Keratinocyte (primary cell): ENCODE measurements around the gene NARS2. TPM values are rescaled to one million over a fixed set of nuclear protein-coding genes. Genes with fewer than 3 reads are reported as not detected.

Source experiments
- DNase-seq: peaks from one replicate; pipeline ENCODE4 v3.0.0-alpha.2; 2011; ENCODE audit warnings: low read depth, missing footprints, low spot score
- FAIRE-seq: peaks from 2 replicates; lab custom pipeline; 2011; peaks lifted over from hg19 to GRCh38; lab: Jason Lieb, UNC
- H2AFZ ChIP-seq: 2 replicates; pipeline ENCODE4 v1.6.0; 2012; ENCODE audit warnings: low read length, control low read depth, inconsistent platforms; ENCODE audit not compliant: control insufficient read depth
- H3K27ac ChIP-seq: 2 replicates; pipeline ENCODE4 v1.5.1; 2011; ENCODE audit warnings: low read length; ENCODE audit not compliant: control insufficient read depth, insufficient read depth
- H3K27me3 ChIP-seq: 3 replicates; pipeline ENCODE4 v1.6.0; 2011; ENCODE audit warnings: low read length; ENCODE audit not compliant: control insufficient read depth, insufficient read depth; ENCODE audit errors: extremely low read depth
- H3K36me3 ChIP-seq, 2 experiments: 2 replicates in 1 of 2; 3 replicates in 1 of 2; pipeline ENCODE4 v1.5.1; 2011; ENCODE audit warnings: low read length in 2 of 2, mild to moderate bottlenecking in 1 of 2; ENCODE audit not compliant: control insufficient read depth in 2 of 2, insufficient read depth in 2 of 2; ENCODE audit errors: extremely low read depth in 1 of 2
- H3K4me1 ChIP-seq: 3 replicates; pipeline ENCODE4 v1.5.1; 2011; ENCODE audit warnings: low read length; ENCODE audit not compliant: control insufficient read depth, insufficient read depth; ENCODE audit errors: extremely low read depth
- H3K4me2 ChIP-seq: 3 replicates; pipeline ENCODE4 v1.6.0; 2011; ENCODE audit warnings: low read depth, low read length; ENCODE audit not compliant: control insufficient read depth, insufficient read depth; ENCODE audit errors: extremely low read depth
- H3K4me3 ChIP-seq, 3 experiments: fragments of 200-600 bp in 1 of 3; sonication (generic) in 1 of 3; 2 replicates in 2 of 3; 3 replicates in 1 of 3; pipeline ENCODE4 v1.5.1; 2011 to 2016; ENCODE audit warnings: low read length in 3 of 3, mild to moderate bottlenecking in 3 of 3, control low read depth in 2 of 3, inconsistent platforms in 1 of 3, low read depth in 1 of 3, mixed read lengths in 1 of 3, mixed run types in 1 of 3, moderate library complexity in 1 of 3; ENCODE audit not compliant: control insufficient read depth in 2 of 3, insufficient read depth in 2 of 3; ENCODE audit errors: extremely low read depth in 1 of 3
- H3K79me2 ChIP-seq: 2 replicates; pipeline ENCODE4 v1.6.0; 2012; ENCODE audit warnings: low read length; ENCODE audit not compliant: control insufficient read depth, insufficient read depth
- H3K9ac ChIP-seq: 3 replicates; pipeline ENCODE4 v1.6.0; 2011; ENCODE audit warnings: low read length; ENCODE audit not compliant: control insufficient read depth, insufficient read depth; ENCODE audit errors: extremely low read depth
- H3K9me1 ChIP-seq: 3 replicates; pipeline ENCODE4 v1.6.0; 2011; ENCODE audit warnings: low read length; ENCODE audit not compliant: control insufficient read depth, insufficient read depth; ENCODE audit errors: extremely low read depth
- H3K9me3 ChIP-seq: 2 replicates; pipeline ENCODE4 v1.5.1; 2012; ENCODE audit warnings: low read depth, low read length; ENCODE audit not compliant: control insufficient read depth
- H4K20me1 ChIP-seq: 3 replicates; pipeline ENCODE4 v1.6.0; 2011; ENCODE audit warnings: low read length; ENCODE audit not compliant: control insufficient read depth, insufficient read depth; ENCODE audit errors: extremely low read depth
- EZH2 ChIP-seq: IDR thresholded peaks from one replicate; pipeline ENCODE4 v1.6.1; 2012; ENCODE audit warnings: inconsistent platforms, mild to moderate bottlenecking, low read length, moderate library complexity
- dilution Hi-C: fragments of 300-500 bp; cut with MboI; formaldehyde crosslinking; loops from one replicate; pipeline ENCODE4 v1.7.0; 2020; ENCODE audit warnings: low sequenced_read_pairs; ENCODE audit not compliant: extremely low pct_ligation_motif_present
- polyA plus RNA-seq, 5 experiments: library from polyadenylated mRNA; depleted of rRNA in 3 of 5; stranded (reverse) in 3 of 5; stranded (forward) in 1 of 5; unstranded in 1 of 5; fragments of >200 nt; gene quantifications; 1 replicate in 1 of 5; 2 replicates in 3 of 5; 3 replicates in 1 of 5; pipeline versions ENCODE4 v1.2.1 to v1.2.3, GENCODE V29; 2011 to 2012; ENCODE audit warnings: missing spikeins in 2 of 5, low read depth in 1 of 5, low replicate concordance in 1 of 5
- TF ChIP-seq, protein P1 (sequence below), 3 experiments: IDR thresholded peaks in 1 of 3; conservative IDR thresholded peaks in 1 of 3; optimal IDR thresholded peaks in 1 of 3; 2 replicates in 2 of 3; 3 replicates in 1 of 3; pipeline versions ENCODE3 to v1.5.1; 2011; ENCODE audit warnings: low read length in 3 of 3, mild to moderate bottlenecking in 3 of 3, moderate library complexity in 2 of 3, control low read depth in 1 of 3, inconsistent platforms in 1 of 3; ENCODE audit not compliant: insufficient read depth in 2 of 3; ENCODE audit errors: extremely low read depth in 1 of 3

Gene NARS2
- polyA plus RNA-seq, 1 donor (not counting 4 experiments of a cell fraction or from before 2014, with no cell fraction given) = 28.8 TPM

DNA sequence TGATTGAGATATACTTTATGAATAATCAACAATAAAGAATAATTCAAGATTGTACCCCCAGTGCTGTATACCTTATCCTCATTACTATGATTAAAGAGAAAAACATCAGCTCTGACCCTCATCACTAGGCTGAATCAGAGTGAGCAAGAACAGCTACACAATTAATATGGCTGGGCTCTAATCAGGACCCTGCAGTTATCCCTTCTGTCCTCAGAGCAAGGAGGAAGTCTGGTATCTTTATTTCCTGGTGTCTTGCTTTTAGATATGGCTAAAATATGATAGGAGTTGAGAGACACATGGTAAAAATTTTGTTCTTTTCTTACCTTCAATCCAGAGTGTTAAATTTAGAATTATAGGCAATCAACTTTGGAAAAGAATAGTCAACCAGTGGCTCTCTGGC lies 128.5 kb downstream of the NARS2 start:
- no peak for TF ChIP-seq EZH2
- TF ChIP-seq, protein P1, sequence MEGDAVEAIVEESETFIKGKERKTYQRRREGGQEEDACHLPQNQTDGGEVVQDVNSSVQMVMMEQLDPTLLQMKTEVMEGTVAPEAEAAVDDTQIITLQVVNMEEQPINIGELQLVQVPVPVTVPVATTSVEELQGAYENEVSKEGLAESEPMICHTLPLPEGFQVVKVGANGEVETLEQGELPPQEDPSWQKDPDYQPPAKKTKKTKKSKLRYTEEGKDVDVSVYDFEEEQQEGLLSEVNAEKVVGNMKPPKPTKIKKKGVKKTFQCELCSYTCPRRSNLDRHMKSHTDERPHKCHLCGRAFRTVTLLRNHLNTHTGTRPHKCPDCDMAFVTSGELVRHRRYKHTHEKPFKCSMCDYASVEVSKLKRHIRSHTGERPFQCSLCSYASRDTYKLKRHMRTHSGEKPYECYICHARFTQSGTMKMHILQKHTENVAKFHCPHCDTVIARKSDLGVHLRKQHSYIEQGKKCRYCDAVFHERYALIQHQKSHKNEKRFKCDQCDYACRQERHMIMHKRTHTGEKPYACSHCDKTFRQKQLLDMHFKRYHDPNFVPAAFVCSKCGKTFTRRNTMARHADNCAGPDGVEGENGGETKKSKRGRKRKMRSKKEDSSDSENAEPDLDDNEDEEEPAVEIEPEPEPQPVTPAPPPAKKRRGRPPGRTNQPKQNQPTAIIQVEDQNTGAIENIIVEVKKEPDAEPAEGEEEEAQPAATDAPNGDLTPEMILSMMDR (optimal IDR thresholded peaks at IDR 0.05 in 1 of 3, IDR thresholded peaks at IDR 0.05 in 1 of 3, conservative IDR thresholded peaks at IDR 0.05 in 1 of 3; ENCODE audit: extremely low read depth in 1 of 3, insufficient read depth in 2 of 3, low read length in 3 of 3) = no peak
- H3K36me3 ChIP-seq = peaks cover 0 to 4% of the 10 kb centered on the region in 2 experiments
- no peak overlapping the region for H3K27ac ChIP-seq
- H3K9me3 ChIP-seq = no peaks in the 10 kb centered on the region
- no peaks in the 10 kb centered on the region for H3K9me1 ChIP-seq
- dilution Hi-C loops = no loop called here
- H3K4me2 ChIP-seq = no peak overlapping the region
- no peaks in the 10 kb centered on the region for H4K20me1 ChIP-seq
- no peak overlapping the region for H3K9ac ChIP-seq
- H3K79me2 ChIP-seq = no peaks in the 10 kb centered on the region
- H3K4me3 ChIP-seq = no peak overlapping the region
- no peaks in the 10 kb centered on the region for H3K27me3 ChIP-seq
- no peak overlapping the region for H2AFZ ChIP-seq
- no peak for FAIRE-seq
- no peaks in the 10 kb centered on the region for H3K4me1 ChIP-seq
- no peak for DNase-seq

- dilution Hi-C loops = no loop called here
- DNase-seq (no peak), FAIRE-seq (no peak)
- Histone ChIP-seq H3K36me3 (peaks cover 0 to 4% of the 10 kb centered on the region in 2 experiments), H3K4me3 (no peak overlapping the region), H3K9me1 (no peaks in the 10 kb centered on the region), H4K20me1 (no peaks in the 10 kb centered on the region), H3K9ac (no peak overlapping the region), H3K4me2 (no peak overlapping the region), H3K27ac (no peak overlapping the region), H3K79me2 (no peaks in the 10 kb centered on the region), H3K4me1 (no peaks in the 10 kb centered on the region), H3K9me3 (no peaks in the 10 kb centered on the region), H2AFZ (no peak overlapping the region), H3K27me3 (no peaks in the 10 kb centered on the region)
- TF ChIP-seq, protein P1 (optimal IDR thresholded peaks at IDR 0.05 in 1 of 3, IDR thresholded peaks at IDR 0.05 in 1 of 3, conservative IDR thresholded peaks at IDR 0.05 in 1 of 3; ENCODE audit: extremely low read depth in 1 of 3, insufficient read depth in 2 of 3, low read length in 3 of 3) = no peak
- TF ChIP-seq EZH2 = no peak
Measured at GRCh38 chr11:78444726-78445125, 129.9 kb downstream of the NARS2 start.
